Cortex of kidney (tissue), 1 donor: ENCODE results near the gene APP.

Source experiments
- DNase-seq: peaks from one replicate; lab custom pipeline; 2025; lab: John Stamatoyannopoulos, UW

The APP gene

GRCh38 chr21:26170471-26171257, at the start of gene APP:
Gene APP (minus strand): TSS chr21:26170770. CDS start chr21:26170620, 150 bp downstream.
- DNase-seq = peak; percentile 57

DNA sequence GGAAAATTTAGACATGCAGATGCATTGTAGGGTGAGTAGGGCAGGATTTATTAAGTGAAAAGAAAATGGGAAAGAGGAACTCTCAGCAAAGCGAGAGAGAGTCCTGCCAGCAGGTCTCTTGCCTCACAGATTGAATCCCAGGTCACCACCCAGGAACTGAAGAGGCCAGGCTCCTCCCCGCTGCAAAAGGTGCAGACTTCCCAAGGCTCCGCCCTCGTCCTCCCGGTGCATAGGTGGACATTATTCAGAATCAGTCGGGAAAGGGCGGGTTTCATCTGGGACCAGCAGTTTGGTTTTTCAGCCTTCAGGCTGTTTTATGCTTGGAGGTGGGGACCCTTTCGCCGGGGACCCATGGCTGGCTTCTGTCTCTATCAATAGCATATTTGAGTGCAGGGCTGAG, 41.6 kb upstream of the APP start:
- DNase-seq = no peak

- DNase-seq = no peak
These were observed 40.0 kb upstream of the APP start for GRCh38 chr21:26210614-26211013.

- DNase-seq = no peak
These were observed 36.5 kb upstream of the APP start for GRCh38 chr21:26207021-26207420.

DNA sequence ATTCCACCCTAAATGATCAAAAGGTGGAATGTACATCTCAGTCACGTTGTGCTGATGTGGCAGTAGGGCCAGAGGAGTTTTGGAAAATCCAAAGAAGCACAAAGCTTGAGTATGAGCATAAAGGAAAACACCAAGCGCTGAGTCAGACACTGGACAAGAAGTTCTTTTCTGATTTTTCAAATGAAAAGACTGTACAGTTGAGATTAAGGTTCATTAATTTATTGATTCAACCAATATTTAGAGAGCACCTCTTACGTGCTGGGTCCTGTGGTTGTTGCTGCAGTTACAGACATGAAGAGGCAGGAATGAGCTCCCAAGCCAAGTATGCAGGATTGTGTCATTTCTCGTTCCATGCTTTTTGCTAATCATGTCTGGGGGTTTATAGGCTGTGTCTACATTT, 28.9 kb upstream of the APP start:
- no peak for DNase-seq

DNA sequence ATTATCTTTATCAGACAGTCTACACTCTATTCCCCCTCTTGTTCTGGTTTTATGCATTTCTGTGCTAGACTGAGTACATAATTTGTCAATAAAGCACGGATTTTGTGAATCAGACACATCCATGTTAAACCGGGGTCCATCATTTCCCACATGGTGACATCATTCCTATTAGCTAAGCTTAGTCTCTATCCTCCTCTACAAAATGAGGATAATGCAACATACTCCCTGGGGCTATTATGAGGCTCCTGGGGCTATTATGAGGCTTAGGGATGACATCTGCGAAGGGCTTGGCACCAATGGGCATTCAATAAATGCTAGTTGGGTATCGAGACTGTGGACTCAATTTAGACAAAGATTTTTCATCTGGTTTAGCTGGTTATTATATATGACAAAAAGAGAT, 25.1 kb upstream of the APP start:
- no peak for DNase-seq

DNA sequence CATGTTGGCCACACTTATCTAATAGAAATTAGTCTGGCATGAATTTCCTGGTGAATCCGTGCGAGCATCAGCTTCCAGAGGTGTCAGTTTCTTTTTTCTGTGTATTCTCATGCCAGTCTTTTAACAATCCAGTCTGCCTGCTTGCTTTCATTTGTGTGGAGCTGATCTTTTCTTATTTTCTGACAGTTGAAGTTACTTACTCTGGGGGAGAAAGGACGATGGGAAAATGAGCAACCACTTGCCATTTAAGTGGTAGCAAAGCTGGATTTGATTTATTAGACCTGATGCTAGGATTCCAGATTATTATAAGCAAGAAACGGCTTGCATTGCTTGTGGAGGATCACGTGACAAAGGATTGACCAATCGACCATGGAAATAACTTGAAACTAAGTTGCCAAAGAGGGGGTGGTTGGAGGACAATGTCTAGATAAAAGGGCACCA, 24.3 kb upstream of the APP start:
- no peak for DNase-seq

GRCh38 chr21:26194326-26194725, 23.8 kb upstream of the APP start:
- no peak for DNase-seq

- DNase-seq = no peak
These were observed 21.0 kb upstream of the APP start for GRCh38 chr21:26191609-26192008.

DNA sequence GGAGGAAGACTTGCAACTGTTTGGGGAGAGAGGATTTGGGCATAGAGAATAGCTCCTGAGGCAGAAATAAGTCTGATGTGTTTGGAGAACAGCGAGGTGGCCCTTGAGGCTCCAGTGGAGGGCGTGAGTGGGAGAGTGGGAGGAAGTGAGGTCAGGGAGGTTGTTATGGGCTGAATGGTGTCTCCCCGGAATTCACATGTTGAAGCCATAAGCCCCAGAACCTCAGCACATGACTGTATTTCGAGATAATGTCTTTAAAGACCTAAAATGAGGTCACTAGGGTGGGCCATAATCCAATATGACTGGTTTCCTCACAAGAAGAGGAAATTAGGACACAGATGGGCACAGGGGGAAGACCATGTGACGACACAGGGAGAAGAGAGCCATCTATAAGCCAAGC, 17.9 kb upstream of the APP start:
- DNase-seq = no peak

- no peak for DNase-seq
These were observed 14.9 kb upstream of the APP start for GRCh38 chr21:26185446-26185845.

DNA sequence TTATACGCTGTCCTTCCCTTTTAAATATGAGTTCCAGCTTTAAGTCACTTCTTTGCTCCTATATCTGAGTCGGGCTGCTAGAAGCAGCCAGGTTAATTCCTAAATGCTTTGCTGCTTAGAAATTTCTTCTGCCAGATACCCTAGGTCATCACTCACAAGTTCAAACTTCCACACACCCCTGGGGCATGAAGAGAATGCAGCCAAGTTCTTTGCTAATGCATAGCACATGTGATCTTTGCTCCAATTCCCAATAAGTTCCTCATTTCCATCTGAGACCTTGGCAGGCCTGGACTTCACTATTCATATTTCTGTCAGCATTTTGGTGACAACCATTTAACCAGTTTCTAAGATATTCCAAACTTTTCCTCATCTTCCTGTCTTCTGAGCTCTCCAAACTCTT, 14.5 kb upstream of the APP start:
- DNase-seq = no peak

DNA sequence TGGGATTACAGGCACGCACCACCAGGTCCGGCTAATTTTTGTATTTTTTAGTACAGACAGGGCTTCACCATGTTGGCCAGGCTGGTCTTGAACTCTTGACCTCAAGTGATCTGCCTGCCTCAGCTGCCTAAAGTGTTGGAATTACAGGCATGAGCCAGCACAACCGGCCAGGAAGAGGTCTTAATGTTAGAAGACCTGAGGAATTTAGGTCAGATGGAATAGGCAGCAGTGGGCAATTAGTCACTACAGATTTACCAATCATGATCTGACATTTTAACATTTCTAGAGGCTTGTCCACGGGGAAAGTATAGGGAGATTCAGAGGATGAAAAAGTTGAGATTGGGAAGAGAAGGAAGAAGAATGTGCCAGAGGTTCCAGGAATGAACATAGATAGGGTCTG, 8.9 kb upstream of the APP start:
- no peak for DNase-seq

DNA sequence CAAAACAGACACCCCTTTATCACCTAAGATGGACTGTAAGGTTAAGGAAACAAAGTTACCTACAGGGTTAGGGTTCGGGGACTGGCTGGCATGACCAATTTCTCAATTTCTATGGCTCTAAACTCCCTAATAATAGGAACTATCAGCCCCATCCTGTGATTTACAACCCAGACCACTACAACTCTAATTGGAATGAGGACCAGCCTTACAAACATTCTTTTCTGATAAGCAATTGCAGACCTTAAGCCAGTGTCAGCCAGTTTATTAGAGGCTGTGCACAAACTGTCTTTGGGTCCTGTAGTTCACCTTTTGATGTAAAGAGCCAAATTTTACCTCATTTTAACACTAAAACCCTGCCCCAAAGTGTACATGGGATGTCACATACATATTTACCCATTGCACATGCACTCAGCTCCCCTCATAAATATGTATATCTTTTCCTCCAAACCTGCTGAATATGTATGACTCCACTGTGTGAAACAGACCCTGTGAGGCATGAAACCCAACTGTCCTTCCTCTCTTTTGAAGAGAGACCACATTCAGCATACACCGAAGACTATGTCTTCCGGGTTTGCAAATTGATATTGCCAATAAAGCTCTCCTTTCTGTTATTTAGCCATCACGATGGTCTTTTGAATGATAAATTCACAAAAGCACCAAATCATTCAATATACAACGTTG, 7.3 kb upstream of the APP start:
- DNase-seq = no peak

- DNase-seq = no peak
These were observed 6.6 kb upstream of the APP start for GRCh38 chr21:26177187-26177586.

DNA sequence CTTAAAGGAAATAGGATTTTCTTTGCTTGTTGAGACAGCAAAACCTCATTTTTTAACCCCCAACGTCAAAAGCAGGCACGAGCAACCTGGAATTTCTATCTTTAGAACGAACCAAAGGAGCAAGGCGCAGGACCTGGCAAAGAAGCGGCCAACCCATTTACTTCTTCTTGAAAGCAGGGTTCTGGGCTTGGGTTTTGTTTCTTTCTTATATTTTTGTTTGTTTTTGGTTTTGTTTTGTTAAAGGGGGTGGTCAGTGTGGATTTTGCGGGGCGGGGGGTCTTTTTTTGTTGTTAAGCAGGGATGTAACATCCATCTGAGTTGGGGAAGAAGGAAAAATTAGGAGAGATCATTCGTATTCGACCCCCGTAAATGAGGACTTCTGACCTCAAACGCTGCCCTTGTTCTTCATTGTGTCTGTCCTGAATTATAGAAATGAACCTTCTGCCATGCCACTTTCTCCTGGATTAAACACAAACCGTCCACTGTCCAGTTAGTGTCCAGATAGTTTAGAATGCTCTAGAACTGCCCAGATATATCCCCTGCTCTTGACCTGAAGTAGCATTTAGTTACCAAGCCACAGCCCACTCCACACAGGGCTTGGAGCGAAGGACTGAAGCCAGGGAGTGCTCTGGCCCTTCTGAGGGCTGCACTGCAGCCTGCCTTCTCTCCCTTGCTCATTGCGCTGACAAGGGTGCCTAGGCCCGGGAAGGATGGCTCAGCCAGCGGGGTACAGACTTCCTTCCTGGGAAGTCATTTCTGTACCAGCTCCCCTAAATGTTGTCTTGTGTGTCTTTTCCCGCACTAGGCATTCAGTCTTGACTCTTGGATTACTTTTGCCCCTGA, 909 bp upstream of the APP start:
- DNase-seq = no peak

DNA sequence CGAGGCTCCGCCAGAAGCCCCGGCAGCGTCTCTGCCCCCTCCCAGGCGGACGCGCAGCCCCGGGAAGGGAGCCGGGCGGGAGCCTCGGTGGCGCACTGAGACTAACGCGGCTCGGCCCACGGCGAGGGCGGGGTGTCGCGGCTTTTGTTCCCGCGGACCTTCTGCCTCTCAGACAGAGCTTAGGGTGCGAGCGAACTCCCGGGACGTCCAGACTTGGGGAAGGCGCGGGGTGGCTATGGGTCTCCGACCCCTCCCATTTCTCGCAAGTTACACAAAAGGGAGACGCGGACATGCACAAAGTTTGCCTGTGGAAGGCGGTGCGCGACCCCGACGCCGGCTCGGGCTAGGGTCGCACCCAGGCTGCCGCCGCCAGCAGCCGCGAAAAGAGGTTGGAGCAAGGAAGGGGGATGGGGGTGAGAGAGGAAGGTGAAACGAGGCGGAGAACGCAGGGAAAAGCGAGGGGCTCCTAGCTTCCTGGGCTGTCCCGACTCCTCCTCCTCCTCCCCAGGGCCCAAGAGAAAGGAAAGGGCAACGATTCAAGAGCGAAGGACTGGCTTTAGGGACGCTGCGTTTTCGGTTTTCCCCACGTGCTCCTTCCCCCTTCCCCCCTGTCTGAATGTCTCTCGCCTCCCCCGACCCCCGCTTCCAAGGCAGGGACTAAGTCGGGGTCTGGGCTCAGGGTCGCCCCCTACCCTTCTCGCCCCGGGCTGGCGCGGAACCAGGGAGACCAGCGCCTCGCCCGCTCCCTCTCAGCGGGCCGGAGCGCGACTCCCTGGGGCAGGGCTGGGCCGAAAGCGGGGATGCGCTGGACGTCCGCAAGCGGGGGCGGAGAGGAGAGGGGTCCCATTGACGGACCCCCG, 729 bp downstream of the APP start:
- DNase-seq = no peak

DNA sequence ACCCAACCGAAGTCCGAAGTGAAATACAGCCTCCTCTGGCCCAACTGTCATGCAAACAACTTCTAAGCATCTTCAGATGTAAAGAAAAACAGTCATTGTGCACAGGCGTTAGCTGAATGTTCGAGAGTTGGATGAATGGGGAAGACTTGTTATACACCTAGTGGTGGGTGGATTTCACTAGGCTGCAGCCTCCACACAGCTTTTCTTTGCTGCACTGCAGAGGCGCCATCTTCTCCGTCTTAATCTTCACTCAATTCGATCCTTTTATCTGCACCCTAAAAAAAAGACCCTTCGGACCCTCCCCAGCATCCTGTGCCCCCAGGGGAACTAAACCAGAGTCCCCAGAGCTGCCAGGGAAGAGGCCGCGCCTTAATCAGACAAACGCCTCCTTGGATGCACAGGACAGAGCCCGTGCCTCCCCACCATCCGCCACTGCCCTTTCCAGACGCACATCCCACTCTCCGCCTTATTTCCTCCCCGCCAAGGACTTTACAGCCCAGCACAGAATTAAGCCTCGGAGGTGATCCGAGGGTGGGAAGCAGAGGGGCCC, 1.4 kb downstream of the APP start:
- DNase-seq = no peak

GRCh38 chr21:26168371-26168770, 2.2 kb downstream of the APP start:
- no peak for DNase-seq

GRCh38 chr21:26167593-26167992, 3.0 kb downstream of the APP start:
- no peak for DNase-seq

DNA sequence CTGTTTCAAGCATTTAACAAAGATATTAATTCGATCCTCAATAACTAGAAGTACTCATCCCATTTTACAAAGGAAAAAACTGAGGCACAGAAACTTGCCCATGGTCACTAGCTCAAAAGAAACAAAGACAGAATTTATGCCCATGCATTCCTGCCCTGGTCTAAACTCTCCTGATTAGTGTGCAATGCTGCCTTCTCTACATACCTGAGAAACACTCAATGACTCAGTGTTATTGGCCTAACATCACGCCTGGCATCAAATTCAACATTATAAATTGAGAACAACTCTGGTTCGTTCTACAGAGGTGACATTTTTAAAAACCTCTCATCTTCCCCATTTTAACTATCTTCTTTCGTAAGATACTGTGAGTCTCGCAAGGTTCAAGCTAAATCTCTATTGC, 5.2 kb downstream of the APP start:
- DNase-seq = no peak
